GM19238 (cell line): ENCODE results near the gene MUC5B.

Source experiments
- DNase-seq: peaks from one replicate; pipeline ENCODE4 v3.0.0; 2011; ENCODE audit warnings: low spot score; ENCODE audit not compliant: insufficient read length

MUC5B gene

DNA sequence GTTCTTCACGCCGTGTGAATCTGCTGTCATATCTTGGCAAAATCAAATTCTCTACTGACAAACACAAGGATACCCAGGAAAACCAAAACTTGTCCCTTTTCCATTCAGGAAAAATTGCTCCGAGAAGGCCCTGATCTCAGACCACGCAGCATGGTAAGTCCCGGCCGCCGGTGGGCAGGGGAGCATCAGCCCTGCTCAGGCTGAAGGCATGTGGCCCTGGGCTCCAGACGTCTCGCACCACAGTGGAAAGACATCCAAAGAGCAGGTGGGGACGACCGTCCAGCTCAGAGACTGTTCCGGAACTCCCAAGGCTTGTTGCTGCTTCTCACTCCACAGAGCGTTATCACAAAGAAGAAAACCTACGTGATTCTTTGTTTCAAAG, 56.8 kb downstream of the MUC5B start:
- DNase-seq = no peak

DNA sequence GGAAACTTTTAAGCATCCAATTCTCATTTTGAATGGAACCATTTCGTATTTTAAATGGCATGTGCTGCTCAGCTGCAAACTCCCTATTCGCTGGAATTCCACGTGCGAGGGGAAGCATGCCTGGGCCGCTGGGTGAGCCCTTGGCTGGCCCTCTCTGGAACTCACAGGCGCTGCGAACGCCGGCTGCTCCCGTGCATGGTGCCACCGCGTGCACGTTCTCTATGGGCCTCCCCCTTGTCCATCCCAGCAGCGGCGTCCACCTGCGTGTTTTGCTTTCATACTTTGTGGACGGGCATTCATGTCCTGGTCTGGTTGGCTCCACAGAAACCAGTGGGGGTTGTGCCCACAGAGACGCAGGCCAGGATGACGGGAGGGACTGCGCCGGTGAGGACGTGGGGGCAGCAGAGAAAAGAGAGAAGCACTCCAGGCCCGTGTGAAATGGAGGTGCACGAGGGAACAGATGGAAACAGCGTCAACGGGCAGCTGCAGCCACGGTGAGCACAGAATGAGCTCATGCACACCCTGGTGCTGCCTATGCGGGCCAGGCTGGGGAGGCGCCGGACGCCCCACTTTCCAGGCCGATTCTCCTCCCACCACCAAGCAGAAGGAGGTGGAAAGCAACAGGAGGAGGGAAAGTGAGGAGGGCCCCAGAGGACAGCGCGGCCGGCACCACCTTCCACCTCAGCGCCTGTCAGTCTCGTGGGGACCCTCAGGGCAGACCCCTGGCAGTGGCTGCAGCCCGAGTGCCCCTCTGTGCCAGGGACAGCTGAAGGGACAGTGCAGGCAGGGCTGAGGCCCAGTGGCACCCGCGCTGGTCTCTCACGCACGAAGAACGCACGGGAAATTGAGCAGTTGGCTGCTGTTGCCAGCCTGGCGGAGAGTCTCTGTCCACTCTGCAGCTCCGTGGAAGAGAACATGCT, 57.5 kb downstream of the MUC5B start:
- DNase-seq = no peak

GRCh38 chr11:1281326-1281973, 58.6 kb downstream of the MUC5B start:
- no peak for DNase-seq

DNA sequence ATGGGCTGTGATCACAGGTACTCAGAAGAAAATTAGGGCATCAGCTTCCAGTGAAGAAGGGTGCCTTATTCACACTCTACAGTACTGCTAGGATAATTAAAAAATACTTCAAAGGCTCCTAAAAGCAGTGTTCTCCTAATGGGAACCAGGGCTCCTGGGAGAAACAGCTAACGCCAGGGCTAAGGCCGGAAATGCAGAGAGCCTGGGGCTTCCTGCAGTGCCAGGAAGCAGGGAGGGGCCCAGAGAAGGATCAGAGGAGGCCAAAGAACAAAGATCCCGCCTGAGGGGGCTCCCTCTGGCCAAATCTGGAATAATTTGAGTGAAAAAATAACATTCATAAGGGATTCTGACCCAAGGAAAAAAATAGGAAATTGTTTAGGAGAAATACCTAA, 59.1 kb downstream of the MUC5B start:
- no peak for DNase-seq

GRCh38 chr11:1283091-1283511, 60.2 kb downstream of the MUC5B start:
- no peak for DNase-seq

DNA sequence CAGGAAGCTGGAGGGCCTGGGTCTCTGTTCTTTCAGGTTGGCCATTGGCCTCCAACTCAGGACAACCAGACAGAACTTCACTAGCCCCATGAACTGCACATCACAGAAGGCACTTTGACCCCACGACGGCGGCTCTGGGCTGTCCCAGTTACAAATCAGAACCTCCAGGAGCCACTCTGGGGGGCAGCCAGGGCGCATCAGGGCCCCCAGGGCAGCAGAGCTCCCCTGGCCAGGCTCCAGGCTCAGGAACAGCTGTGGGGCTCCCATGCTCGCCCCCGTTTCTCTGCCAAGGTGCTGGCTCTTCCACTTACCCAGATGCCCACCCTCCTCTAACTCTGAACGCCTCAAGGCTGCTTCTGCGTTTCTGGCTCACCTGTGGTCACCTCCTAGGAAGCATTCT, 61.0 kb downstream of the MUC5B start:
- no peak for DNase-seq

DNA sequence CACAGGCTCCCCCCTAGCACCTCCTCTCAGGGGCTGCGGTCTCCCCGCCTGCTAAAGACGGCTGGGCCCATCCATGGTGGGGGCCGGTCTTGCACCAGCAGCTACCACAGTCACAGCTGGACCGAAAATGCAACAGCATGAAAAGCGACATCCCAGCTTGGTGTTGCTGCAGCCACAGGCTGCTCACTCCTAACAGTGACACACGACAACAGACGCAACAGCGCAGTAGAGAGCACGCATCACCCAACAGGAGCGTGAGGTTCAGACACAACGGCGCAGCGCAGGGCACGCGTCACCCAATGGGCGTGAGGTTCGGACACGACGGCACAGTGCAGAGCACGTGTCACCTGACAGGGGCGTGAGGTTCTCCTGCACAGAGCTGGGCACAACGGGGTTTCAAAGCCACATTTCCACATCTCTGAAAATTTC, 62.5 kb downstream of the MUC5B start:
- no peak for DNase-seq

DNA sequence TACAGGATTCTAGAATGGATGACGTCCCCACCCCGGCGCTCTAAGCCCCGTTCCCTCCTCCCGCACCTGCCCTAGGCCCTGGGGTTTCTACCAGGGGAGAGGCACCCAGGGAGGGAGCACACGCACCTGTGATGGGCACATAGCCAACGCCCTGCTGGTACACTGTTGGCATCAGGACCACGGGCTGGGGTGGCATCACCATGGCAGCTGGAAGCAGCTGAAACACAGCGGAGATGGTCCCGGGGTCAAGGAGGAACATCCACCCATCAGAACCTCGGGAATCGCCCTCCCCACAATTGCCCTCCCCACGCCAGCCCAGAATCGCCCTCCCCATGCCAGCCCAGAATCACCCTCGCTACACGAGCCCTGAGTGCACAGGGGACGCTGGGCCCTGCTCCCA, 63.0 kb downstream of the MUC5B start:
- no peak for DNase-seq

DNA sequence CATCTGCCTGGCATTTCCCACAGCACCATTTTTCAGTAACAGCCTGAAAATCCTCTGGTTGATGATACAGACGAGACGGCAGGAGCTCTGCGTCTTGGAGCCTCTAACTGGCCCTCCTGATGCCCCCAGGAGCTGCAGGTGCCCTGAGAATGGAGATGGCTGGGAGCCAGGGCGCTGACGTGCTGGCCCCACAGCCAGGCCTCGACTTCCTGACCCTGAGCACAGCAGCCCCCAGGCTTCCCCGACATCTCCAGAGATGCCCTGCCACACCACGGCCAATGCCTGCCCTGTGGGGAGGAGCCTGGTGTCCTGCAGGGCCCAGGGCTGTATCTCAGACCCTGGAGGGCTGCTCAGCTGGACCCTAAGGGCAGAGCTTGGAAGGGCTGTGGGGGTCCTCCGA, 65.1 kb downstream of the MUC5B start:
- DNase-seq = no peak

GRCh38 chr11:1288426-1289151, 65.7 kb downstream of the MUC5B start:
- no peak for DNase-seq

DNA sequence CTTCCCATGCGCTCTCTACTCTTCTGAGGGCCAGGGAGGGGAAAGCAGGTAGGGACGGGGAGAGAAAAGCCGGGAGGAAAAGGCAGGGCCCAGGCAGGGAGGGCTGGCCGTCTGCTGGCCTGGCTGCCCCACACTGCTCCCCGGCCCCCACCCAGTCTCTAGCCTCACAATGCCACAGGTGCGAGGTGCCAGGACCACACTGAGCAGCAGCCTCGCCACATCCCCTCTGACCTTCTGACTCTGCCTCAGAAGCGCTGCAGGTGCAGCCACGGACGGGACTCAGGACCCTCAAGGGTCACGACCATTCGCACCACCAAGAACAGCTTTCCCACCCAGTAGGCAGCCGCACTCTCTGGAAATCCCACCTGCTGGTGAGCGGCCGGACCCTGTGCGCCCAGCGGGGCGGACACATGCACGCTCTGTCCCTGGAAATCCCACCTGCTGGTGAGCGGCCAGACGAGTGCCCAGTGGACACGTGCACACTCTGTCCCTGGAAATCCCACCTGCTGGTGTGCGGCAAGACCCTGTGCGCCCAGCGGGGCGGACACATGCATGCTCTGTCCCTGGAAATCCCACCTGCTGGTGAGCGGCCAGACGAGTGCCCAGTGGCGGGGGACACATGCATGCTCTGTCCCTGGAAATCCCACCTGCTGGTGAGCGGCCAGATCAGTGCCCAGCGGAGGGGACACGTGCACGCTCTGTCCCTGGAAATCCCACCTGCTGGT, 66.5 kb downstream of the MUC5B start:
- DNase-seq = no peak

DNA sequence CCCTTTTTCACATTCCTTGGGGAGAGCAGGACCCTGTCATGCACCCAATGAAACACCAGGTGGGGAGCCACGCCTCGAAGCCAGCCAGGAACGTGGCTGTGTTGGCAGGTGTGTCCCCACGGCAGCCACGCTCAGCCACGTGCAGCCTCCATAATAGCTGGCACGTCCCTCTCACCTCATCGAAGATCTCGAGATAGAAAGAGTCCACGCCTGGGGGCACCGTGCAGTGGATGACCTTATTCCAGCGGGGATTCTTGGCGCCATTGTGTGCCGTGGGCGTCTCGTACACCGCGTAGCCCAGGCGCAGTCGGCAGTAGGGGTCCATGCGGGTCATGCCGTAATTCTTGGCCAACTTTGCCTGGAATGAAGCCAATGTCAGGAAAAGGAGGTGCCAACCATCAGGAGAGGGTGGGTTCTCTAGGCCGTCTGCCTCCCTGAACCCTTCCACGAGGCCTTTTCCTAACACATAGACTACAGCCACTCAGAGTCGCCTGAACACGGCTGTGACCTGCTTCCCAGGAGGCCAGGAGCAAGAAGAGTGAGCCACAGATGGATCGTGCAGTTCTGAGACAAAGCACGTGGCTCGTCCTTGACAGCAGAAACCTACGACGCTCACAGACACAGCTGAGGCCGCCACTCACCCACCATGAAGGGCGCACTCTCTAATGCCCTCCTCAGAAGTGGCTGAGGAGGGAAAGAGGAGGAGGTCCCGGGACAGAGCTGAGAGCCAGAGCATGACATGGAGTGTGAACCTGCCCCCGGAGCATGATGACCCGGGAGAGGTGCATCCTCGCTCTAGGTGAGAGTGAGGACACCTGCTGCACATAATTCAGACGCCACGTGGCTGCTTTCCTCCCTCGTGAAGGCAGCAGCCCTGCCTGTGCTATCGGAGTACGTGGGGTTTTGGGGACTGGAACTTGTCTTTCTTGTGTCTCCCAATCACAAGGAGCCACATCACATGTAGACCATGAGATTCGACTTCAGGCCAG, 67.5 kb downstream of the MUC5B start:
- DNase-seq = no peak

DNA sequence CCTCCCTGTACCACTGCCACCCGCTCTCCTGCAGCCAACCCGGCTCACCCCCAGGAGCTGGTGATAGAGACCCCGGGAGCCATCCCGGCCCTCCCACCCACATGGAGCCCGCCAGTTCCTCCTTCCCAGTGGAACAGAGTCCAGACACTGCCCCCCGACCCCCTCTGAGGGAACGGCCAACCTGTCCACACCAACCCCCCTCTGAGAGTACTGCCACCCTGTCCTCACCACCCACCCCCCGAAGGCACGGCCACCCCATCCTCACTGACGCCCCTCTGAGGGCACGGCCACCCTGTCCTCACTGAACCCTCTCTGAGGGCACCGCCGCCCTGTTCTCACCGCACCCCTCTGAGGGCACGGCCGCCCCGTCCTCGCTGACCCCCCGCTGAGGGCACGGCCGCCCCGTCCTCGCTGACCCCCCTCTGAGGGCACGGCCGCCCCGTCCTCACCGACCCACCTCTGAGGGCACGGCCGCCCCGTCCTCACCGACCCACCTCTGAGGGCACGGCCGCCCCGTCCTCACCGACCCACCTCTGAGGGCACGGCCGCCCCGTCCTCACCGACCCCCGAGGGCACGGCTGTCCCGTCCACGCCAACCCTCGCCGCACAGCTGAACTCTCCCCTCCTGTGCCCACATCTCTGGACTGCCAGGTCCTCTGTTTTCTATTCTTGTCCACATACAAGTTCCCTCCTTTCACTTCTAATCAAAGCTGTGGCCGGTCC, 68.6 kb downstream of the MUC5B start:
- DNase-seq = no peak

DNA sequence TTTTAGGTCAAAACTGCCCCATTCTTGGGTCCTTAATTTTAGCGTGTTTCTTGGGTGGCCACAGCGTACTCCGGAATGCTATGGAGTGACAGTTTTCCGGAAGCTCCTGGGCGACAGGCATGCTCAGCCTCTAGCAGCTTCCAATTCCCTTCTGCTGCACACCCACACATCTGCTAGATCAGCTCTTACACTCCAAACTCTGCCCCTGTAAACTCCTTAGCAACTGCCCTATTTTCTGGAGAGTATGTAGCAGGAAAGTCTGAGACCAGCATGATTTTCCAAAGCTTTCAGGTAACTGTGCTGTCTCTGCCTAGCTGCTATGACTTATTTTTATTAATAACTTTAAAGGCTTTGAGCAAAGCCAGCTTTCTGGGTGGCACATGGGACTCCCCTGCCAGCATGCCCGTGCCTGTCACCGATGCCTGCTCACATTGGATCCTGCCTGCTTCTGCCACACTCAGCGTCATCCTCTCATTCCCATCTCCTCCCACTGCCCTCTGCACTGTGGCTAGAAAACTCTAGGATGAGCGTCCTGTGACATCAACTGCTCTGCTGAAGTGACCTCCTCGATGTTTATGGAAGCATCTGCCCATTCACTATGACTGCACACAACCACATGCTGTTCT, 69.3 kb downstream of the MUC5B start:
- DNase-seq = no peak

DNA sequence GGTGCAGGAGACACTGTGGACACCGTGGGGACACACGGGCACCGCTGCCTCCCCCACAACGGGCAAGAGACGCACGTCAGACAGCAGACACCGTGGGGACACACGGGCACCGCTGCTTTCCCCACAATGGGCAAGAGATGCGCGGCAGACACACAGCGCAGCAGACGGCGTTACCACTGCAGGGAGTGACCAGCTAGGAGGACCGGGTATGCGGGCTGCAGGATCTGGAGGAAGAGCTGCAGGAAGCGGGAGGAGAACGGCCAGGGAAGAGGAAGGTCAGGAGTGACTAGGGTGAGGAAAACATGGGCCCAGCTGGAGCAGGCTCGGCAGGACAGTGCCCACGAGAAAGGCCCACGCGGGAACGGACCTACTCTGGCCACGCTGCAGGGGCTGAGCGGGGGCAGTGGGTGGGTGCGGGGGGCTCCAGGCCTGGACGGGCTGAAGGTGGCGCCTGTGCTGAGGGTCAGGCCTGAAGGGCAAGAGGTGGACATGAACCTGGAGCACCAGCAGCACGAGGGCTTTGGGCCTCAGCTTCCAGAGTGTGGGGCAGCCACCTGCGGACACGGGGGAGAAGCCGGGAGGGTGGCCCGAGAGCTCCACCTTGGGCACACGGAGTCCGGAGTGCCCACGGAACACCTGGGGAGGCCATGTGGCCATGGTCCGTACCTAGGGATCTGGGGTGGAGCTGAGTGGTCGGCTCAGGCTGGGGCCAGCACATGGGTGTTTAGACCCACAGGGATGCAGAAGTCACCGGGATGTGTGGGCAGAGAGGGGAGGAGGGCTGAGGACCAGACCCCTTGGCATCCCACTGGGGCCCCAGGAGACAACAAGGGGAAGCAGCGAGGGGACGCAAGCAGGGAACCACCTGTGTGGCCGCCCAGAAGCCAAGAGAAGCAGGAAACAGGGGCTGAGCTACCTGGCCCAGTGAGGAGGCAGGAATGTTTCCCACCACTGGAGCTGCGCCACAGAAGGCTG, 70.1 kb downstream of the MUC5B start:
- no peak for DNase-seq

DNA sequence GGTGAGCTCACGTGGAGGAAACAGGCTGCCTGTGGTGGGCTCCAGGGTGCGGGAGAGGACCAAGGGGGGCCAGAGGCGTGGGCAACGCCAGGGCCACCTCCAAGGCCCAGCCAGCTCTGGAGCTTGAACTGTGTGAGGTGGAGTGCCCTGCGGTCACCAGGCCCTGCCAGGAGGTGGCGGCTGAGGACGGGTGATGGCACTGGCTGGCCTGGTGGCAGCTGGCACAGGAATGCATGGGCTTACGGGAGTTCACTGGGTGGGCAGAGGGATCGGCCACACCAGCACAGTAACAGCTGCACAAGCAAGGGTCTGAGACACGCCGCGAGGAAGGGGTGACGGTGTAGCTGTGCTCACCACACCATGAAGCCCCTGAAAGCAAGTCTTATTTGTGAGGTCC, 70.8 kb downstream of the MUC5B start:
- no peak for DNase-seq

DNA sequence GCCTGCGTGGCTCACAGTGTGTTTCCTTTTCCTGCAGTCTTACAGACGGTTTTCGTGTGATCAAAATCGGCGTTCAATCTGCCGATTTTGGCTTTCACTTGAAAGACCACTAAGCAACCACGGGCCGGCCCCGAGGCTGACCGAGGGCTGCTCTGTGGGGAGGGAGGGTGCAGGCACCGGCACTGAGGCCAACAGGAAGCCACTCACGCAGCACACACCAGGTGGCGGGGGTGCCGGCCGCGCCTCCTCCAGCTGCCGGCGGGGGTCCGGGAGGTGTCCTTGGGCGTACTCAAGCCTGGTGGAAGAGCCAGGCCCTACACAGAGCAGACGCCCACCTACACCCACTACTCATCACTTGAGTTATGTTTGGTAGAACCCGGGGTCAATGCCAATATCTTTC, 72.2 kb downstream of the MUC5B start:
- DNase-seq = no peak

DNA sequence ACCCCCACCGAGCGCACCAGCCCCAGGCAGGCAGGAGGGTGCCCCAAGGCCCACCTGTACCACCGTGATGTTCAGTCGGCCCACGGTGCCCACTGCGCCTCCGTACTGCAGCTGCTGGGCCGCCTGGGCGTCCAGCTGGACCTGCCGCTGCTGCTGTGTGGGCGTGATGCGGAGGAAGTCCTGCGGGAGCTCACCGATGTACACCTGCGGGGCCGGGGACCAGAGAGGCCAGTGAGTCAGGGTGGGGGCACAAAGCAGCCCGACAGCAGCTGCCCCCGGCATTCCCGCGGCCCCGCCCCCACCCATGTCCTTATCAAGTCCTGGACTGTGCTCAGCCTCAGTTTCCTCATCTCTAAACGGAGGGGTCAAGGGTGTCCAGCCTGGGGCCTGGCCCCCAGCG, 72.7 kb downstream of the MUC5B start:
- DNase-seq = no peak
